ENCODE data around the gene TOMT. TPM values are rescaled to one million over a fixed set of nuclear protein-coding genes. Genes with fewer than 3 reads are reported as not detected.

Gene TOMT
- total and polyA plus RNA-seq, 7 donors, result not detected

DNA sequence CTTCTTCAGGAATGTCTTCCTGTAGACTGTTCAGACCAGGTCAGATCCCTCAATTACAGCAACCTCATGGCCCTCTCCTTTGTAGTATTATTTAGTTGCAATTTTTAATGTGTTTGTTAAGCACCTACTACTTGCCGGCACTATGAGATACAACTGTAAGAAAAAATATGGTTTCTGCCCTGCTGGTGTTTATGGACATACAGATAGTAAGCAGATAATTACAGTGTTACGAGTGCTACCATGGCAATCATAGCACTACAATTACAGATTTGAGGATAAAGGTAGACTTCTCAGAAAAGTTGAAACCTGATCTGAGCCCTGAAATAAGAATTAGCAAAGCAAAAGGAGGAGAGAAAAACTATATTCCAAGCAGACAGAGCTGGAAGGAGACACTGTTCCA is 22.3 kb upstream of the TOMT start:
- no peak overlapping the region for H3K4me3 ChIP-seq
- H3K27ac ChIP-seq, result no peak overlapping the region
- WGBS, 3 donors, result 88 to 90% (median 90%) methylated on average over 2 of the region's 2 CpGs
- TF ChIP-seq, protein P1, sequence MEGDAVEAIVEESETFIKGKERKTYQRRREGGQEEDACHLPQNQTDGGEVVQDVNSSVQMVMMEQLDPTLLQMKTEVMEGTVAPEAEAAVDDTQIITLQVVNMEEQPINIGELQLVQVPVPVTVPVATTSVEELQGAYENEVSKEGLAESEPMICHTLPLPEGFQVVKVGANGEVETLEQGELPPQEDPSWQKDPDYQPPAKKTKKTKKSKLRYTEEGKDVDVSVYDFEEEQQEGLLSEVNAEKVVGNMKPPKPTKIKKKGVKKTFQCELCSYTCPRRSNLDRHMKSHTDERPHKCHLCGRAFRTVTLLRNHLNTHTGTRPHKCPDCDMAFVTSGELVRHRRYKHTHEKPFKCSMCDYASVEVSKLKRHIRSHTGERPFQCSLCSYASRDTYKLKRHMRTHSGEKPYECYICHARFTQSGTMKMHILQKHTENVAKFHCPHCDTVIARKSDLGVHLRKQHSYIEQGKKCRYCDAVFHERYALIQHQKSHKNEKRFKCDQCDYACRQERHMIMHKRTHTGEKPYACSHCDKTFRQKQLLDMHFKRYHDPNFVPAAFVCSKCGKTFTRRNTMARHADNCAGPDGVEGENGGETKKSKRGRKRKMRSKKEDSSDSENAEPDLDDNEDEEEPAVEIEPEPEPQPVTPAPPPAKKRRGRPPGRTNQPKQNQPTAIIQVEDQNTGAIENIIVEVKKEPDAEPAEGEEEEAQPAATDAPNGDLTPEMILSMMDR (IDR thresholded peaks at IDR 0.05), result no peak
- ATAC-seq (no peak), DNase-seq (no peak)
- peaks cover 19% of the 10 kb centered on the region for H3K4me1 ChIP-seq
- no peaks in the 10 kb centered on the region for H3K9me3 ChIP-seq
- no peaks in the 10 kb centered on the region for H3K27me3 ChIP-seq (ENCODE audit: insufficient read depth in 3 of 3, low read length in 2 of 3)
- H3K36me3 ChIP-seq (ENCODE audit: insufficient read depth in 1 of 2, low read depth in 1 of 2), result peaks cover 0 to 8% of the 10 kb centered on the region in 2 donors
- intact Hi-C loops (cut with DNase I), result no loop called here

- intact Hi-C loops (cut with DNase I), result no loop called here
- 89 to 91% (median 90%) methylated on average over 4 of the region's 4 CpGs for WGBS, 3 donors
- no peak overlapping the region for H3K4me3 ChIP-seq
These were observed 21.6 kb upstream of the TOMT start for GRCh38 chr11:72084076-72084475.

GRCh38 chr11:72084965-72085364 is 20.8 kb upstream of the TOMT start:
- ATAC-seq (no peak), DNase-seq (no peak)
- peaks cover 0 to 18% of the 10 kb centered on the region in 2 donors for H3K36me3 ChIP-seq (ENCODE audit: insufficient read depth in 1 of 2, low read depth in 1 of 2)
- 26 to 56% (median 29%) methylated on average over 1 of the region's 1 CpG for WGBS, 3 donors
- no peaks in the 10 kb centered on the region for H3K27me3 ChIP-seq (ENCODE audit: insufficient read depth in 3 of 3, low read length in 2 of 3)
- H3K27ac ChIP-seq, result no peak overlapping the region
- peaks cover 7% of the 10 kb centered on the region for H3K4me1 ChIP-seq
- intact Hi-C loops (cut with DNase I), result no loop called here
- no peak overlapping the region for H3K4me3 ChIP-seq
- TF ChIP-seq, protein P1 (IDR thresholded peaks at IDR 0.05), result no peak
- no peaks in the 10 kb centered on the region for H3K9me3 ChIP-seq

More at GRCh38 chr11:72084076-72084475, 21.6 kb upstream of the TOMT start:
- ATAC-seq (no peak), DNase-seq (no peak)
- Histone ChIP-seq H3K27ac (no peak overlapping the region), H3K4me1 (peaks cover 13% of the 10 kb centered on the region), H3K9me3 (no peaks in the 10 kb centered on the region), H3K36me3 (ENCODE audit: insufficient read depth in 1 of 2, low read depth in 1 of 2) (peaks cover 0 to 12% of the 10 kb centered on the region in 2 donors), H3K27me3 (ENCODE audit: insufficient read depth in 3 of 3, low read length in 2 of 3) (no peaks in the 10 kb centered on the region)
- TF ChIP-seq, protein P1 (IDR thresholded peaks at IDR 0.05), result no peak

DNA sequence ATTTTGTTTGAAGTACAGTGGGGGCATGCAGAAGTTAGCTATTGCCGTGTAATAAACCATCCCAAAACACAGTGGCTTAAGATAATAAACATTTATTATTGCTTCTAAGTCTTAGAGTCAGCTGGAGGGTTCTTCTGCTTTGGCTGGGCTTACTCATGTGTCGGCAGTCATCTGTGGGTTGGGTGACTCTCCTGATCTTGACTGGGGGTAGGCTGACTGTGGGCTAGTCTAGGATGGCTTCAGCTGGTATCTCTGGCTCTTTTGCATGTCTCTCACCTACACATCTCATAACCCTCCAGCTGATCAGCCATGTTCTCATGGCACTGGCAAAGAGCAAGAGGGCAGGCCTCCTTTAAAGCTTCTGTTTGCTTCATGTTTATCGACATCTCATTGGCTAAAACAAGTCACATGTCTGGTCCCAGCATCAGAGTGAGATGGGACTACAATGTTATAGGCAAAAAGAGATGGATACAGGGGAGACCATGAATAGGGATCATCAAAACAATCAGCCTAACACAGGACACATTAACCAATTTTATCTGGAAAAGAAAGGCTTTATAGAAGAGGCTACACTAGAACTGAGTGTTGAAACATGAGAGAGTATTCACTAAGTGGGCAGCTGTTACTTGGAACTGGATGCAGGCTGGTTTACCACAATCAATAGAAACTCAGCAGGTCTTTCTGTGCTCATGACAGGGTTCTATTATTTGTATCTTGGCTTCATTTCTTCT is 19.9 kb upstream of the TOMT start:
- ATAC-seq (no peak), DNase-seq (no peak)
- Histone ChIP-seq H3K4me1 (peaks cover 7% of the 10 kb centered on the region), H3K27ac (no peak overlapping the region), H3K4me3 (no peak overlapping the region), H3K9me3 (no peaks in the 10 kb centered on the region), H3K36me3 (ENCODE audit: insufficient read depth in 1 of 2, low read depth in 1 of 2) (peaks cover 3 to 18% of the 10 kb centered on the region in 2 donors), H3K27me3 (ENCODE audit: insufficient read depth in 3 of 3, low read length in 2 of 3) (no peaks in the 10 kb centered on the region)
- 64 to 74% (median 67%) methylated on average over 3 of the region's 3 CpGs for WGBS, 3 donors
- intact Hi-C loops (cut with DNase I), result no loop called here
- TF ChIP-seq, protein P1 (IDR thresholded peaks at IDR 0.05), result no peak
